Measurements from ENCODE around the gene COX19. TPM values are rescaled to one million over a fixed set of nuclear protein-coding genes. Genes with fewer than 3 reads are reported as not detected.

COX19 gene
- total RNA-seq, 1 donor from 2014 or later: 13.1 TPM

DNA sequence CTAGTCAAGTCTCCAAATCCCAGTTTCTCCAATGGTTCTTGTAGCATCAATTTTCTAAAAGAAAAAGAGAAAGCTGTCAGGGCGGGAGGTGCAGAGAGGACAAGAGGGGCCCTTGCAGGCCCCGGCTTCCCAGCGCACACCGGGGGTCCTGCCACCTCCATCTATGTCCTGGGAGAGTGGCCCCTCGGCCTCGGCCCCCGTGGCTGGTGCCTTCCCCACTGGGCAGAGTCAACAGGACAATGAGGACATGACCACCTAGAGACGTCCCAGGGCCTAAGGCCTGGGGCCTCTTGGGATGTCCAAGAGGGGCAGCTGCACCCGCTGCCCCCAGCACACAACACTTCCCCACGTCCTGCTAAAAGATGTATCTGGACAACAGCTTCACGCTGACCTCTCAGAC is 5.9 kb downstream of the COX19 start:
- no peak for DNase-seq (ENCODE audit: low read depth, low spot score)
- no peaks in the 10 kb centered on the region for H3K36me3 Mint-ChIP-seq (ENCODE audit: low read depth)
- H3K4me1 Mint-ChIP-seq: peaks cover 25% of the 10 kb centered on the region
- H3K4me3 Mint-ChIP-seq: peak overlapping the region; percentile 47
- no peaks in the 10 kb centered on the region for H3K9me3 Mint-ChIP-seq
- H3K27ac Mint-ChIP-seq (ENCODE audit: unreplicated experiment): no peak overlapping the region
- H3K27me3 Mint-ChIP-seq (ENCODE audit: low read depth): peaks cover 3% of the 10 kb centered on the region
- TF ChIP-seq, protein P1, sequence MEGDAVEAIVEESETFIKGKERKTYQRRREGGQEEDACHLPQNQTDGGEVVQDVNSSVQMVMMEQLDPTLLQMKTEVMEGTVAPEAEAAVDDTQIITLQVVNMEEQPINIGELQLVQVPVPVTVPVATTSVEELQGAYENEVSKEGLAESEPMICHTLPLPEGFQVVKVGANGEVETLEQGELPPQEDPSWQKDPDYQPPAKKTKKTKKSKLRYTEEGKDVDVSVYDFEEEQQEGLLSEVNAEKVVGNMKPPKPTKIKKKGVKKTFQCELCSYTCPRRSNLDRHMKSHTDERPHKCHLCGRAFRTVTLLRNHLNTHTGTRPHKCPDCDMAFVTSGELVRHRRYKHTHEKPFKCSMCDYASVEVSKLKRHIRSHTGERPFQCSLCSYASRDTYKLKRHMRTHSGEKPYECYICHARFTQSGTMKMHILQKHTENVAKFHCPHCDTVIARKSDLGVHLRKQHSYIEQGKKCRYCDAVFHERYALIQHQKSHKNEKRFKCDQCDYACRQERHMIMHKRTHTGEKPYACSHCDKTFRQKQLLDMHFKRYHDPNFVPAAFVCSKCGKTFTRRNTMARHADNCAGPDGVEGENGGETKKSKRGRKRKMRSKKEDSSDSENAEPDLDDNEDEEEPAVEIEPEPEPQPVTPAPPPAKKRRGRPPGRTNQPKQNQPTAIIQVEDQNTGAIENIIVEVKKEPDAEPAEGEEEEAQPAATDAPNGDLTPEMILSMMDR (conservative IDR thresholded peaks at IDR 0.05): no peak

- H3K36me3 Mint-ChIP-seq (ENCODE audit: low read depth): no peaks in the 10 kb centered on the region
- H3K4me1 Mint-ChIP-seq: peaks cover 22% of the 10 kb centered on the region
- peaks cover 3% of the 10 kb centered on the region for H3K27me3 Mint-ChIP-seq (ENCODE audit: low read depth)
- DNase-seq (ENCODE audit: low read depth, low spot score): no peak
- H3K9me3 Mint-ChIP-seq: no peaks in the 10 kb centered on the region
- no peak overlapping the region for H3K27ac Mint-ChIP-seq (ENCODE audit: unreplicated experiment)
- TF ChIP-seq, protein P1 (conservative IDR thresholded peaks at IDR 0.05): no peak
- H3K4me3 Mint-ChIP-seq: no peak overlapping the region
Observed at GRCh38 chr7:968205-969105, 6.9 kb downstream of the COX19 start.

GRCh38 chr7:967361-968082 is 7.8 kb downstream of the COX19 start:
- H3K4me3 Mint-ChIP-seq: no peak overlapping the region
- no peak for DNase-seq (ENCODE audit: low read depth, low spot score)
- TF ChIP-seq, protein P1 (conservative IDR thresholded peaks at IDR 0.05): no peak
- no peaks in the 10 kb centered on the region for H3K9me3 Mint-ChIP-seq
- H3K4me1 Mint-ChIP-seq: peaks cover 19% of the 10 kb centered on the region
- H3K27ac Mint-ChIP-seq (ENCODE audit: unreplicated experiment): peak overlapping the region; percentile 71
- H3K36me3 Mint-ChIP-seq (ENCODE audit: low read depth): no peaks in the 10 kb centered on the region
- peaks cover 3% of the 10 kb centered on the region for H3K27me3 Mint-ChIP-seq (ENCODE audit: low read depth)

DNA sequence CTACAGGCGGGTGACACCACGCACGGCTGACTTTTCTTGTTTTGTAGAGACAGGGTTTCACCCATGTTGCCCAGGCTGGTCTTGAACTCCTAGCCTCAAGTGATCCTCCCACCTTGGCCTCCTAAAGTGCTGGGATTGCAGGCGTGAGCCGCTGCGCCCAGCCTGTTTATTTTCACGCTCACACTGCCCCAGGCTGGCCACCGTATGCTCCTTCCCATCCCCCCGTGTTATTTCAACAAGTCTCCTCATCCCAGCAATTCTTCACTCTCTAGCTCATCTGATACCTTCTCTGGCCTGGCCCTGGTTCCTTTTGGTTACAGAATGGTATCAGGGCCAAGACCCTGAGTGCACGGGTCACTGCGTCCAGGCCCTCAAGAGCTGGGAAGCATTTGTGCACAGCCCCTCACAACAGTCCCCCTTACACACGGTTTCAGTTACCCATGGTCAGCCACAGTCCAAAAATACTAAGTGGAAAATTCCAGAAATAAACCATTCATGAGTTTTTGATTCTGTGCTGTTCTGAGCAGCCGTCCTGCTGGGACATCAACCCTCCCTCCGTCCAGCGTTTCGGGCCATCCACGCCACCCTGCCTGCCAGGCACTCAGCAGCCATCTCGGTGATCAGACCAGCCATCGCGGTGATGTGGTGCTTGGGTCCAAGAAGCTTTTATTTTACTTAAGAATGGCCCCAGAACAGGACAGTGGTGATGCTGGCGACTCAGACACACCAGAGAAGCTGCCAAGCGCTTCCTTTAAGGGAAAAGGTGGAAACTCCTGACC is 8.9 kb downstream of the COX19 start:
- no peak for DNase-seq (ENCODE audit: low read depth, low spot score)
- peak overlapping the region; percentile 64 for H3K27ac Mint-ChIP-seq (ENCODE audit: unreplicated experiment)
- H3K9me3 Mint-ChIP-seq: no peaks in the 10 kb centered on the region
- peak overlapping the region; percentile 21 for H3K4me3 Mint-ChIP-seq
- H3K36me3 Mint-ChIP-seq (ENCODE audit: low read depth): no peaks in the 10 kb centered on the region
- peaks cover 16% of the 10 kb centered on the region for H3K4me1 Mint-ChIP-seq
- H3K27me3 Mint-ChIP-seq (ENCODE audit: low read depth): peaks cover 5% of the 10 kb centered on the region
- TF ChIP-seq, protein P1 (conservative IDR thresholded peaks at IDR 0.05): no peak
